GM03348 (cell line): ENCODE data around the gene ATG9B.

ENCODE experiments used
- DNase-seq: peaks from one replicate; pipeline ENCODE4 v3.0.0; 2012; ENCODE audit warnings: low spot score

Gene ATG9B, protein sequence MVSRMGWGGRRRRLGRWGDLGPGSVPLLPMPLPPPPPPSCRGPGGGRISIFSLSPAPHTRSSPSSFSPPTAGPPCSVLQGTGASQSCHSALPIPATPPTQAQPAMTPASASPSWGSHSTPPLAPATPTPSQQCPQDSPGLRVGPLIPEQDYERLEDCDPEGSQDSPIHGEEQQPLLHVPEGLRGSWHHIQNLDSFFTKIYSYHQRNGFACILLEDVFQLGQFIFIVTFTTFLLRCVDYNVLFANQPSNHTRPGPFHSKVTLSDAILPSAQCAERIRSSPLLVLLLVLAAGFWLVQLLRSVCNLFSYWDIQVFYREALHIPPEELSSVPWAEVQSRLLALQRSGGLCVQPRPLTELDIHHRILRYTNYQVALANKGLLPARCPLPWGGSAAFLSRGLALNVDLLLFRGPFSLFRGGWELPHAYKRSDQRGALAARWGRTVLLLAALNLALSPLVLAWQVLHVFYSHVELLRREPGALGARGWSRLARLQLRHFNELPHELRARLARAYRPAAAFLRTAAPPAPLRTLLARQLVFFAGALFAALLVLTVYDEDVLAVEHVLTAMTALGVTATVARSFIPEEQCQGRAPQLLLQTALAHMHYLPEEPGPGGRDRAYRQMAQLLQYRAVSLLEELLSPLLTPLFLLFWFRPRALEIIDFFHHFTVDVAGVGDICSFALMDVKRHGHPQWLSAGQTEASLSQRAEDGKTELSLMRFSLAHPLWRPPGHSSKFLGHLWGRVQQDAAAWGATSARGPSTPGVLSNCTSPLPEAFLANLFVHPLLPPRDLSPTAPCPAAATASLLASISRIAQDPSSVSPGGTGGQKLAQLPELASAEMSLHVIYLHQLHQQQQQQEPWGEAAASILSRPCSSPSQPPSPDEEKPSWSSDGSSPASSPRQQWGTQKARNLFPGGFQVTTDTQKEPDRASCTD

GRCh38 chr7:151024435-151025056 is at the start of gene ATG9B:
Gene ATG9B, minus strand, starts transcription at chr7:151024494. Its CDS starts 71 bp downstream, at chr7:151024423.
- DNase-seq: no peak

DNA sequence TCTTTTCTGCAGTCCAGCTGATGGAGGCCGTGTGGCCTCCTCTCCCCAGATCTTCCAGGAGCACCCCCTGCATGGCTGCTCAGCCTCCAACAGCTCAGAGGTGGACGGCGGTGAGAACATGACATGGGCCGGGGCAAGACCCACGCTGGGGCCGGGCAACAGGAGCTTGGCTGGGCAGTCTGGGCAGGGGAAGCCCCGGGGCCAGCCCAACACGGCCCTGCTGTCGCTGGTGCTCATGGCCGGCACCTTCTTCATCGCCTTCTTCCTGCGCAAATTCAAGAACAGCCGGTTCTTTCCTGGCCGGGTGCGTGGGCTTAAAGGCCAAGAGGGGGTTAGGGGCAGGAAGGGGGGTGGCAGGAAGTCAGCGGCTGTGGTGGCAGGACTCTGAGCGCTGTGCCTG is 49.7 kb upstream of the ATG9B start:
- DNase-seq: no peak

GRCh38 chr7:151071032-151071866 is 47.0 kb upstream of the ATG9B start:
- DNase-seq: no peak

DNA sequence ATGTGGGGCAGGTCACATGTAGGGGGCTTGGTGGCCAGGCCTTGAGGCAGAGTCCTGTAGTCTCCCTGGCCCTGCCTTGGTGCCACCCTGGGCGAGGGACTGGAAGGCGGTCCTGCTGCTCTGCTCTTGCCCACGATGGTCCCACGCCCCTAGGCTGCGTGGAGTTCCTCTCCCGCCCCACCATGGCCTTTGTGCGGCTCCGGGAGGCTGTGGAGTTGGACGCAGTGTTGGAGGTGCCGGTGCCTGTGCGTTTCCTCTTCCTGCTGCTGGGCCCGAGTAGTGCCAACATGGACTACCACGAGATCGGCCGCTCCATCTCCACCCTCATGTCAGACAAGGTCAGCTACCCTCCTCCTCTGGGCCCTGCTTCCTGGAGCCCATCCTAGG is 46.3 kb upstream of the ATG9B start:
- no peak for DNase-seq

DNA sequence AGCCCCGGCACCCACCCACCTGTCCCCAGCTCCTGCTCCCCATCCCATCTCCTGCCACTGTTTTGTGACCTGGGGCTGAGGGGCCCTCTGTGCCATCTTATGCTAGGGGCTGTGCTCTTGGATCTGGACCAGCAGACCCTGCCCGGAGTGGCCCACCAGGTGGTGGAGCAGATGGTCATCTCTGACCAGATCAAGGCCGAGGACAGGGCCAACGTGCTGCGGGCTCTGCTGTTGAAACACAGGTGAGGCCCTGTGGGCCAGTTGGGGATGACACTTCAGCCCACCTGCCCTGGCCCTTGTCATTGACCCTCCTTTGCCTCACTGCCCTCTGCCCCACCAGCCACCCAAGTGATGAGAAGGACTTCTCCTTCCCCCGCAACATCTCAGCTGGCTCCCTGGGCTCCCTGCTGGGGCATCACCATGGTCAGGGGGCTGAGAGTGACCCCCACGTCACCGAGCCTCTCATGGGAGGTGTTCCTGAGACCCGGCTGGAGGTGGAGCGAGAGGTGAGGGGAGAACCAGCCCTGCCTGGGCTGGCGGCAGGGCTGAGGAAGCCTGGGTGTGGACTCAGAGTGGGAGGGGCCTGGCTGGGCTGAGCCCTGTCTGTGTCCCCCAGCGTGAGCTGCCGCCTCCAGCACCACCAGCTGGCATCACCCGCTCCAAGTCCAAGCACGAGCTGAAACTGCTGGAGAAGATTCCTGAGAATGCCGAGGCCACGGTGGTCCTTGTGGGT is 45.7 kb upstream of the ATG9B start:
- no peak for DNase-seq

DNA sequence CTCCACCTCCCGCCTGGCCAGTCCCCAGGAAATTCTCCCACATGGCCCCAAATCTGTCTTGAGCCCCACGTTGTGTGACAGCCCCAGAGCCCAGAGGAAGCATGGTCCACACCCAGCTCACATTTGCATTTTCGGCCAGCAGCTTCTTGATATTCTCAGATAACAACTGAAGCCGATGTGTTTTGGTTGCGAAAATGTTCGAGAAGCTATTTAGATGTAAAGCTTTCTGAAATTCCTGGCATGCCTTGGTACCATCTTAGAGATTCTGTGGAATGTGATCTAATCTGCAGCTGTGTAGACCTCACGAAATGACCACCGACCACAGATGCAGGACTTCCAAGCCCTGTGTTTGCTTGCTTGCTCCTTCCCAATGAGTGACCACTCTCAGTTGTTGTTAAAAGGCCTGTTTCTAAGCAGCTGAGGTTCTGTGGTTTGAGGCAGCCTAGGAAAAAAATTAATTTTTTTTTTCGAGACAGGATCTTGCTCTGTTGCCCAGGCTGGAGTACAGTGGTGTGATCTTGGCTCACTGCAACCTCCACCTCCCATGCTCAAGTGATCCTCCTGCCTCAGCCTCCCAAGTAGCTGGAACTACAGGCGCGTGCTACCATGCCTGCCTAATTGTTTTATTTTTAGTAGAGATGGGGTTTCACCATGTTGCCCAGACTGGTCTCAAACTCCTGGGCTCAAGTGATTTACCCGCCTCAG is 43.9 kb upstream of the ATG9B start:
- no peak for DNase-seq

DNA sequence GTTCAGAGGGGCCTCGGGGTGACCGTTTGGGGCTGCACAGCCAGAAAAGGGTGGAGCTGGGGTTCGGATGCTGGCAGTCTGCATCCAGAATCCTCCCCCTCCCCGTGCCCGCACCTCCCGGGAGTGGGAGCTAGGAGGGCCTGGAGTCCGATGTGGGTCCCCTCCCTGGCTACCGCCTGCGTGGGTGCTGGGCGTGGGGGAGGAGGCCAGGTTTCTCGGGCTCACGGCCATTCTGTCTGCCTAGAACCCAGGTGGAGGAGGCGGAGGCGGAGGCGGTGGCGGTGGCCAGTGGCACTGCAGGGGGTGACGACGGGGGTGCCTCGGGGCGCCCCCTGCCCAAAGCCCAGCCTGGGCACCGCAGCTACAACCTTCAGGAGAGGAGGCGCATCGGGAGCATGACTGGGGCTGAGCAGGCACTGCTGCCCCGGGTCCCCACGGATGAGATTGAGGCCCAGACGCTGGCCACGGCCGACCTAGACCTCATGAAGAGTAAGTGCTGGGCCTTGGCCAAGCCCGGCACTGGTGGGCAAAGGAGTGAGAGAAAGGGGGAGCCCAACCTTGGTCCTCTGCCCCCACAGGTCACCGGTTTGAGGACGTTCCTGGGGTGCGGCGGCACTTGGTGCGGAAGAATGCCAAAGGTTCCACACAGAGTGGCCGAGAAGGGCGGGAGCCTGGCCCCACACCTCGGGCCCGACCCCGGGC is 42.1 kb upstream of the ATG9B start:
- no peak for DNase-seq

GRCh38 chr7:151065516-151065915 is 41.2 kb upstream of the ATG9B start:
- no peak for DNase-seq

GRCh38 chr7:151064993-151065392 is 40.7 kb upstream of the ATG9B start:
- DNase-seq: no peak

DNA sequence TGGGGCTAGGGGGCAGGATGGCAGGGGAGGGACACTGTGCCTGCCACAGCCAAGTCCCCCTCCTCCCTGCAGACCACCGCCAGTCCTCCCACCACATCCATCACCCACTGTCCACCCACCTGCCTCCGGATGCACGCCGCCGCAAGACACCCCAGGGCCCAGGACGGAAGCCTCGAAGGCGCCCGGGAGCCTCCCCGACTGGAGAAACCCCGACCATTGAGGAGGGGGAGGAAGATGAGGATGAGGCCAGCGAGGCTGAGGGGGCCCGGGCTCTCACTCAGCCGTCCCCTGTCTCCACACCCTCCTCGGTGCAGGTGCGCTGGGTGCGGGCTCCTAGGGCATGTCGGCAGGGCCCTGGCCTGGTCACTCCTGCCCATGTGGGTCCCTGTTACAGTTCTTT is 40.2 kb upstream of the ATG9B start:
- DNase-seq: no peak

DNA sequence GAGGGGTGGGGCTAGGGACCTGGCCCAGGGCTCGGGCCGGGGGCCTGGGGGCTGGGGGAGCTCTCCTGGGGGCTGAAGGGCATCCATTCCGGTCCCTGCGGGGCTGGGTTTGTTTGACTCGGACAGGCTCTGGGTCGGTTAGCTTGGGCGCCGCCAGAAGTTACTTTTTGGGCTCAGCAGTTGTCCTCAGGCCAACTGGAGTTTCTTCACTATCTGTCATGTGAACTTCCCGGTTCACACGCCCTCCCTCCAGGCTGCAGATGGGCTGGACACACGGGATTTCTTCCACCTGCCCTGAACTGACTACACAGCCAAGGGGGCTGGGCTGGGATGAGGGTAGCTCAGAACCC is 38.9 kb upstream of the ATG9B start:
- no peak for DNase-seq

DNA sequence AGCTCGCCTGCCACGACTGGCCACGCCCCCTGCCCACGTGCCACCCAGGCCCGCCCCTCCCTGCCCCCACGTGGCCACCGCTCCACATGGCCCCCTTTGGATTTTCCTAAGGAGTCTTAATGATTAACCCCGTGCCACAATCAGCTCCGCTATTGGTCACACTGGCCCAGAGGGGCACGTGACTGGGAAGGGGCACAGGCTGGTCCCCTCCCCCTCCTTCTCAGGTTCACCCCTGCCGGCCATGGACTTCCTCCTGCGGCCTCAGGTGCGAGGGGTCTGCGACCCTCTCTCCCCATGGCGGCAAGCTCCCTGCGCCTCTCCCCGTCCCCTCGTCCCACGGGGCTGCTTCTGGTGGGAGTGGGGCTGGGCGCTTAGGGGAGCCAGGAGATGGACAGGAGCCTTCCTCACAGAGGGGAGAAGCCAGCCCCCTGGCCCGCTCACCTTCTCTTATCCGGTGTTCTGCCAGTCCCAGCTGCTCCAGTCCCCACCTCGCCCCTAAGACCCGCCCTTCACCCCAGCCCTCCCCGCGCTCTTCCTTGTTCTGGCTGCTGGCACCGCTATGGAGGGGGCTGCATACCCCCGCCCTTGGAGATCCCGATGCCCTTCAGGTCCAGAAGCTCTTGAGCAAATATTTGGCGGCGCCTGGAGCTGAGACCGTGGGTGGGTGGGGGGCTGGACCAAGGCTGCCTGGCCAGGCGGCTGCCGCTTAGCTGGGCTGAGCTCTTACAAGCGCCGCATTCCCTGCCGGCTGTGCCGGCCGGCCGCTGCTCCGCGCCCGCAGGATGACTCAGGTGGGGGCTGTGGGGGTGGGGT is 38.3 kb upstream of the ATG9B start:
- DNase-seq: peak; percentile 44

- no peak for DNase-seq
These were observed 37.8 kb upstream of the ATG9B start for GRCh38 chr7:151062111-151062398.

- no peak for DNase-seq
These were observed 37.2 kb upstream of the ATG9B start for GRCh38 chr7:151061213-151062110.

GRCh38 chr7:151060416-151061212 is 36.3 kb upstream of the ATG9B start:
- peak; percentile 58 for DNase-seq

DNA sequence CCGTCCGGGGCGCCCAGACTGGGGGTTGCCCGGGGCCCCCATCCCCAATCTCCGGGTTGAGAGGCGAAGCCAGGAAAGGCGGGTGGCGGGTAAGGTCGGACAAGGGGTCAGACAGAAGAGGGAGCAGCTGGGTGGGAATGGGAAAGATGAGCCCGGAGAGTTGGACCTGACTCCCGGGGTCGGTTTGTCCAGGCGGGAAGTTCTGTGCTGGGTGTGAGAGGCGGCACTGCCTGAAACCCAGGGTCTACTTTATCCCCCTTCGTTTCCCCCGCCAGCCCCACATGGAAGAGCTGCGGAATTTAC is 35.8 kb upstream of the ATG9B start:
- DNase-seq: no peak

DNA sequence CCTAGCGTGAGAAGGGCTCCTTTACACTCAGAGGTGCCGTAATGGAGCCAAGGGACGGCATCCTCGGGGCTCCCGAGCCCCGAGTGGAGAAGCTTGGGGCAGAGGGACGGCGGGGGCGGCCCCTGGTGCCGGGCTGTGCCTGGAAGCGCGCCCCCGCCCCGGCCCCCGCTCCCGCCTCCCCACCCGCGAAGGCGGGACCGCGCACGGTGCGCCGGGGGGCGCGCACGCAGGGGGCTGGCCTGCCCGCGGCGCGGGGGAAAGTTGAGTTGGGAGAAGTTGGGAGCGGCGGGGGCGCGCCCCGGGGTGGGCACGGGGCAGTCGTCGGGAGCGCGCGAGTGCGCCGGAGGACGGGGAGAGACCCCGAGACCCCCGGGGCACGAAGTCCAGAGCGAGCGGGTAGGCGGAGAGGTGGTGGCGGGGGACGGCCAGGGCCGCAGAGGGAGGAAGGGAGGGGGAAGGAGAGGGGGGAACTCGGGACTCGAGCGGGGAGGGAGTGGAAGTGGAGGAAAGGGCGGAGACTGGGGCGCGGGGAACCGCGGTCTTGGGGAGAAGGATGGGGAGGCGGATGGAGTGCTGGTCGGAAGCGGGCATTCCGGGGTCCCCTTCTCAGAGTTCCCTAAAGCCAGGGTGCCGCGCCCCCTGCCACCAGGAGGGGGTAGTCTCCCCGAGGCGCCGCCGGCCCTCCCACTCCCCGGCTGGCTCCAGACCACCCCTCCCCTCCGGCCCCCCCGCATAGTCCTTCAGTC is 35.2 kb upstream of the ATG9B start, which contains the start of gene SLC4A2:
Gene SLC4A2 (plus strand): TSS at position 223 of the 746 bp plus-strand sequence. CDS start 2,399 bp downstream, outside the sequence.
- peak; percentile 98 for DNase-seq
